NCI-H524 treated with DMSO at 0.1 percent for 48 hours (cell line): Measurements from ENCODE around the gene BRI3.

Experiments used
- DNase-seq: peaks from one replicate; lab custom pipeline; 2025; lab: John Stamatoyannopoulos, UW

BRI3 gene

DNA sequence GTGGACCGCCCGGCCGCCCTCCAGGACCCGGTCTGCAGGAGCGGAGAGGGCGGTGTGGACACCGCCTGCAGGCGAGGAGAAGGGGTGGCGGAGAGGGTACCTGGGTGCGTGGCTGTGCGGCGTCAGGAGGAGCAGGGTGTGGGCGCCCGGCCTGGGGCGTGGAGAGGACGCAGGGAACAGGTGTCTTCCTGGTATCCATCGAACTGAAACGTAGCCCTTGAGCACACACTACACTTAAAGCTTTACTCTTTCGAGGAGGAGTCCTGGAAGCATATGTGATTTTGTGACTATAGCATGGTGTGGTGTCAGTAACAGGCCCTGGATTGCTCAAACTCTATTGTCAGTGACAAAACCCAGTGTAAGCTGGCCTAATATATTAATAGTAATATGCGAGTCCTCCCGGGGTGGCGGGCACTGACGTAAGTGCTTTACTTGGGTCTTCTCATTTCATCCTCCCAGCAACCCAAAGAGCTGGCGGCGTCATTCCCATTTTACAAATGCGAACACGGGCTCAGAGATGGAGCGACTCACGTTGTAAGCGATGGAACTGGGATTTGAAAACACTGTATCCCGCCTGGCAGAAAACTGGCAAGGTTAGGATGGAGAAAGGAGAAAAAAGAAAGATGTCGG, 28.9 kb upstream of the BRI3 start:
- no peak for DNase-seq

DNA sequence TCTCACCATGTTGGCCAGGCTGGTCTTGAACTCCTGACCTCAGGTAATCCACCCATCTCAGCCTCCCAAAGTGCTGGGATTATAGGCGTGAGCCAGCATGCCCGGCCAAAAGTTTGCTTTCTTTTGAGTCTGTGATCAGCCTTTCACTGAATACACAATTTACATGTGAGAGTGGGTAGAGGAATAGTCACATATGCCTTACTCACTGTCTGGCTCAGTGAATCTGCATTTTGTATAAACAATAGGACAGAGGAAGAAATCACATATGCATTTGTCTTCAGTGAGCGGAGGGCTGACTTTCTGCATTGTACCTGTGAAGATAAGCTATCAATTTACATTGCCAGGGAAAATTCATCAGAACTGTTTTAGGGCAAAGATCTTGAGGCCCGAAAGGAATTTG, 27.0 kb upstream of the BRI3 start:
- no peak for DNase-seq

DNA sequence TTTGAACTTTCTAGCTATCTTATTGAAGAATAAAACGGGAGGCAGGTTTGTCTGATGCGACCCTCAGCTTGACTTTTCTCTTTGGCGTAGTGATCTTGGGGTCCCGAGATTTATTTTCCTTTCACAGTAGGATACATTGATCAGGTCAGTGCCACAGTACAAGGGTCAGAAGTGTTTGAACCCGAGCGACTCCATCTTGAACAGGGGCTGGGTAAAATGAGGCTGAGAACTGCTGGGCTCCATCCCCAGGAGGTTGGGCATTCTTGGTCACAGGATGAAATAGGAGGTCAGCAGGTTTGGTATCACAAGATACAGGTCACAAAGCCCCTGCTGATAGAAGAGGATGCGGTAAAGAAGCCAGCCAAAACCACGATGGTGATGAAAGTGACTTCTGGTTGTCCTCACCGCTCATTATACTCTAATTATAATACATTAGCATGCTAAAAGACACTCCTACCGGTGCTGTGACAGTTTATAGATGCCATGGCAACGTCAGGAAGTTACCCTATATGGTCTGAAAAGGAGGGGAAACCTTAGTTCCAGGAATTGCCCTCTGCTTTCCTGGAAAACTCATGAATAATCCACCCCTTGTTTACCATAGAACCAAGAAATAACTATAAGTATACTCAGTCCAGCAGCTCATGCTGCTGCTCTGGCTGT, 26.4 kb upstream of the BRI3 start:
- no peak for DNase-seq

DNA sequence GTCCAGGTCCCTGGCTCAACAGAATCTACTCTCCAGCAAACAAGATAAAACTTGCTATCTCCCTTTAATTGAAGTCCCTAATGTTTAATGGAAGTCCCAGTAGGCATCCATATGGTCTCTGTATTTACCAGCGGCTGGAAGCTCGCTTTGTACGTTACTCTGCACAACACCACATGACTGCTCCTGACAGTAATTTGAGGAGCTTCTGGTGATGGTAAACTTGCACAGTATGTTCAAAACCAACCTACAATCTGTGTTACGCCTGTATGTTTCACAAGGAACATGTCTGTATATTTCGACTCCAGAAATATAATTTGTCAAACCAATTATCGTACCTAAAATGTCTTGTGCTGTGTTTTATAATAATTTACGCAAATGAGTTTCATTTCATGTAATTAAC, 25.1 kb upstream of the BRI3 start:
- DNase-seq = no peak

DNA sequence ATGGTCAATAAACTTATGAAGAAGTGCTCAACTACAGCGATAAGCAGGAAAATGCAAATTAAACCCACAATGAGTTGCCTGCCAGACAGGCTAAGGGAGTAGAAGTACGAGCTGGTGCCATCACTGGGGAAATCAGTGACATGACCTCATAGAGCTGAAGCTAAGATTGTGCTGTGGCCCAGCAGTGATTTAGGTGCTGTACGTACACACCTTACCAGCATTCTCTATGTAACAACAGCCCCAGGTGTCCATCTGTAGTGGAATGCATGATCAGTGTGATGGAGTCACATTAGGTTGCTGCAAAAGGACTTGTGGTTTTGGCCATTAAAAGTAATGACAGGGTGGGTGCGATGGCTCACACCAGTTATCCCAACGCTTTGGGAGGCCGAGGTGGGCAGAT, 23.8 kb upstream of the BRI3 start:
- no peak for DNase-seq

DNA sequence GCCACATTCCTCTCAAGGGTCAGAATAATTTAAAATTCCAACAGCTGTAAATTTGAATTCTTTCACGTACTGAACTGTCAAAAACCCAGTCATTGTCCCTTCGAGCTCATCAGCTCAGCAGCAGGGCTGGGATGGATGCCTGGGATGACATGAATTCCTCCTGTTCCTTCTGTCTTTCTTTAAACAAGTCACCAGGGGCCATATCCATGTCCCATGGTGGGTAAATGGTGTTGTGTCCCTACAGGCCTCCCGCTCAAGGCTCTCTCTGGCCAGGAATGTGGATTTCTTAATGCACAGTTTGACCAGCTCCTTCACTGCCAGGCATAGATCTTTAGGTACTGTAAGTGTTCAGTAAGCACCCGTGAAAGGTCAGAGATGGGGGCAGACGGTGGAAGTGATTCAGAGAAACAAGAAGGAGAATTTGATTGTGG, 15.6 kb upstream of the BRI3 start:
- no peak for DNase-seq

DNA sequence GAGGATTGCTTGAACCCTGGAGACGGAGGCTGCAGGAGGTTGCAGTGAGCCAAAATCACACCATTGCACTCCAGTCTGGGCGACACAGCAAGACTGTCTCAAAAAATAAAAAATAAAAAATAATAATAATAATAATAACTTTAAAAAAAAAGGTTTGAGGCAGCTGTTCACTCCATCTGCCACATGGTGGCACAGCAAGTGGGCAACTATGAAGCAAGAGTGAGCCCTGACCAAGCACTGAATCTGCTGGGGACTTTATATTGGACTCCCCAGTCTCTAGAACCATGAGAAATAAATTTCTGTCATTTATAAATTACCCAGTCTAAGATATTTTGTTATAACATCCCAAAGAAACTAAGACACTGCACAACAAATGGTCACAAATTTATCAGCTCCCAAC, 14.6 kb upstream of the BRI3 start:
- DNase-seq = no peak

DNA sequence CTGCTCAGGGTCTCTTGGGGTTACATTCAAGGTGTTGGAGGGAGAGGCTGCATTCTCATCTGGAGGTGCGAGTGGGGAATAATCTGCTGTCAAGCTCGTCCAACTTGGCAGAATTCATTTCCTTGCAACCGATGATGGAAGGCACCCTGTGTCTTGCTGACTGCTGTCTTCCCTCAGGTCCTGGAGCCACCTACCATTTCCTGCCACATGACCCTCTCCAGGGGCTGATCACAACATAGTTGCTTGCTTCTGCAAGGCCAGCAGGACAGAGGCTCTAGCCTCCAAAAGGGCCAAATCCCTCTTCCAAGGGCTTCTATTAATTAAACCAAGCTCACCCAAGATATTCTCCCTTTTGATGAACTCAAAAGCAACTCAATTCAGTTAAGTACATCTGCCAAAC, 14.2 kb upstream of the BRI3 start:
- DNase-seq = no peak

DNA sequence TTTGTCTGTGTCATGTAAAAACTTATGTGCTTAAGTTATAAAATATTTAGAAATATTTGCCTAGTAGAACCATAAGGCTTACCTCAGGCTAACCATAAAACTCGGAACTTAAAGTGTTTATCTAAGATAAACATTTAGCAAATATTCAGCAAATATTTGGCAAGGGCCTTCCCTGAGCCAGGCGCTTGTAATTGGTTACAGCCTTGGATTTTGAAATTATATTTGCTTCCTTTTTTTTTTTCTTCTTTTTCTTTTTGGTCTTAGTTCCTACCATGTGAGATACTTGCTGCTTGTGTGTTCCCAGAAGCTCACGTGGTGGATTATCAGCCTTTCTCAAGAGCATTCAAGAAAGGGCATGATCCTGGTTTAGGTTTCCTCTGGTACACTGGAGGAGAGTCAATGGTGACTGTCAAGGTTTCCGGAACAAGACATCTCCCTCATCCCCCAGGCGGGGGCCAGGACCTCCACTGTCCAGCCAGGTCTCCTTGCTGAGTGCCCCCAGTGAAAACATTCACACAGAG, 5.2 kb upstream of the BRI3 start:
- no peak for DNase-seq

DNA sequence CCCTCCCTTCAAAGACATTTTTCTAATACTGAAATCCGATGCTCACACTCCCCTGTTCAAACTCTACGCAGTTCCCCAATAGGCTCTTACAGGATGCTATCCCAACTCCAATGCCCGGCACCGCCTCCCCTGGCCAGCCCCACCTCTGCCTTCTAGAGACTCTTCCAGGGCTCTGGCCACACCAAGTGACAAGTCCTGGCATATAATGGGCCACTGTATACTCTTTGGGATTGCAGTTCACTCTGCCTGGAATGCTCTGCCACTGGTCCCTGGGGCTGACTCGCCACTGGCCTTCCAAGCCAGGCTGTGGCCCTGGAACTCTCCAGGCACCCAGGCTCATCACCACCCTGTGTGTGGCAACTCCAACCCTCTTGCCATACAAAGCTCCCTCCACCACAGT, 3.1 kb upstream of the BRI3 start:
- DNase-seq = no peak

DNA sequence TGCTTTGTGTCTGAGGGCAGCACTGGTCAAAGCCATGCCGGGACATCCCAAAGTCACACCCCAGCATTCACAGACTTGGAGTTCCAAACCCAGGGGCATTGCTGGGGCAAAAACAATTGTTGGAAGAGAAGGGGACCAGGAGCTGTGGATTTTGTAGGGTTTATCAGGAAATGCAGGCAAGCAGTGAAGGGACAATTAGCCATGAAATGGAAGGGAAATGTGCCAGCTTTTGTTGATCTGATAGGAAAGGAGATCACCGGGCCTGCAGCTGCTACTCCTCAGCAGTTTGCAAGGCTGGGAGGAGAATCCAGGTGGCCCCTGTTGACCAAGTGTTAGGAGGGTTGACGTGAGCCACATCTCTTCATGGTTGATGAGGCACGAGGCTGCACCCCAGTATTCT, 2.5 kb upstream of the BRI3 start:
- DNase-seq = no peak

DNA sequence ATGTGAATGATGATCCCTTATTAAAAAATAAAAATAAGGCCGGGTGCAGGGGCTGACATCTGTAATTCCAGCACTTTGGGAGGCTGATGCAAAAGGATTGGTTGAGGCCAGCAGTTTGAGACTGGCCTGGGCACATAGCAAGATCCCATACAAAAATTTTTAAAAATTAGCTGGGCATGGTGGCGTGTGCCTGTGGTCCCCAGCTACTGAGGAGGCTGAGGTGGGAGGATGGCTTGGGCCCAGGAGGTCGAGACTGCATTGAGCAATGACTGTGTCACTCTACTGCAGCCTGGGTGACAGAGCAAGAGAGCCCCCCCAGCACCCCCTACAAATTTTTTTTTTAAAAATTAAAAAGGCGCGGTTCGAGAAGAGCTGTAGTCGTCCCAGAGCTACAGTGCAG, 1.2 kb upstream of the BRI3 start:
- DNase-seq = no peak

DNA sequence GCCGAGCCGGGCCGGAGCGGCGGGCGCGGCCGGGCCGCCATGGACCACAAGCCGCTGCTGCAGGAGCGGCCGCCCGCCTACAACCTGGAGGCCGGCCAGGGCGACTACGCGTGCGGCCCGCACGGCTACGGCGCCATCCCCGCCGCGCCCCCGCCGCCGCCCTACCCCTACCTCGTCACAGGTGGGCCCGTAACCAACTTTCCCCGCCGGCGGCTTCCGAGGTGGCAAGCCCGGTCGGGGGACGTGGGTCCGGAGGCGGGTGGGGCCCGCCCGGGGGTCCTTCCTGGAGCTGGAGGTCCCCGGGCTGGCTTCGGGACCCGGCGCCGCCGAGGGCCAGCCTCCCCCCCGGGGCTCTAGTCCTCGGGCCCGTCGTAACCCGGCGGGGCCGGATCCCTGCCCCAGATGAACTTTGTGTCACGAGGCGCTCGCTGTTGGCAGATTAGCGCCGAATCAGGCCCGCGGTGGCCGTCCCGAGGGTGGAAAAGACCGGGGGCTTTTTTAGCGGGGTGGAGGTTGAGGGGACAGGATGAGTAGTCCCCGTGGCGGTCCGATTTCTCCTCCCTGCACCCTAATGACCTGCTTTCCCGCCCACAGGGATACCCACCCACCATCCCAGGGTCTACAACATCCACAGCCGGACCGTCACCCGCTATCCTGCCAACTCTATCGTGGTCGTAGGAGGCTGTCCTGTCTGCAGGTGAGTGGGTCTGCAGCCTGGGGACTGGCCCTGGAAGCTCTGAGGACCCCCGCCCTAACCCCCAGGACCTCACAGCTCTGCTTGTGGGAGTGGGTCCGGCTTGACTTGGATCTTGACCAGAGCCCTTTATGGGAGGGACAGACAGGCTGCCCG, 496 bp downstream of the BRI3 start:
- no peak for DNase-seq

DNA sequence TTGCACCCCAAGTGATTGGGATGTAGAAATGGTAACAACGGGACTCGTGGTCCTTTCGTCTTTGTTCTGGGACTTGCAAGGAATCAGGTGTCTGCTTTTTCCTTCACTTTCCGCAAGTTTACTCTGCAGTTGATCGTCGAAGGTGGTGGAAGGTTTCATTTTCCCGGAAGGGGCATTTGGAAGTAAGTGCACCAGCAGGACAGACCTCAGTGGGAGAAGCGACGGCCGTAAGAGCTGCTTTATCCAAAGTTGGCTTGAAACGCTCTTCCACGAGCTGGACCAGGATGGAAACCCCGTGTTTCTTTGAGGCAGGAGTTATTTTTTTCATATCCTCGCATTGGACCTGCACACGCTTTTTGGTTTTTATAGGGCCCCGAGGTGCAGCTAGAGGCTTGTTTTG, 1.2 kb downstream of the BRI3 start:
- no peak for DNase-seq

DNA sequence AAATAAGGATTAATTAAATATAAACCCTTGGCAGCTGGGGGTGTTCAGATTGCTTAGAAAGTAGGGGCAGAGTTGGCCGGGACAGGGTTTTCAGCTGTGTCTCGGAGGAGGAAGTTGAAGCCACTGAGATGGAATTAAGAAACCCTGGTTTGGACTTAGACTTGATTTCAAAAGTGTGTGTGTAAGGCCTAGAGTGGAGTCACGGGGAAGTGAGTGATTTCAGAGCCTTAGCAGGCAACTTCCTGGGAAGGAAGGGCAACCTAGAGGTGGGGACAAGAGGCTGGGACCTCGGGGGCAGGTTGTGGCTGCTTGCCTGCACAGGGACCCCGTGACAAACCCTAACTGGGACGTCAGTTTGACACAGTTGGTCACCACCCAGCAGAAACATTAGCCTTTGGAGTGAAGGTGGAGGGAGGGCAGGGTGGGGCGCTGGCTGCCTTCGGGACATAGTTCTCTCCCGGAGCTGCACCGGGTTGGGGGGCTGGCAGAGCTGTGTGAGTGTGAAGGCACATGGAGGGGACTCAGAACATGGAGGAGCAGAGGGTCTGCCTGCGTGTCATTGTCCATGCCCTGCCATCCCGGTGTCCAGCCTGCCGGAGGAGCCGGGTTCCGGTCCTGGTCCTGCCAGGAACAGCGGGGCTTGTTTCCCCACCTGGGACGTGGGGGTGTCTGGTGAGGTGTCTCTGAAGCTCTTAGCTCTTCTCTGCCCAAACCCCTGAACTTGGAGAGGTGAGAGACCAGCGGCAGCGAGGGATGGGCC, 1.8 kb downstream of the BRI3 start:
- no peak for DNase-seq

DNA sequence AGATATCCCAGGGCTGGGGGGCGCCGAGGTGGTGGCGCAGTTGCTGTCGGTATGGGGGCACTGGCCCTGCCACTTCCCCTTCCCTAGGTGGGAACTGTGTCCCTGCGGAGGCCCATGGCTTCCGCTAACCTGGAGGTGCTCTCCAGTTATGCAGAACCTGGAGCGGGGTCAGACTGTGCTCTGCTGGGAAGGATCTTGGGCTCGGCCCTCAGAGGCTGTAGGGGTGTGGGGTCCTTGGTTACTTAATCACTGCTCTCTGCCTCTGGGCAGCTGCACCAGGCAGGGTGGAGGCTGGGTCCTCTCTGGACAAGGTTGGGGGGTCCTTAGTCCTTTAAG, 2.4 kb downstream of the BRI3 start:
- no peak for DNase-seq

DNA sequence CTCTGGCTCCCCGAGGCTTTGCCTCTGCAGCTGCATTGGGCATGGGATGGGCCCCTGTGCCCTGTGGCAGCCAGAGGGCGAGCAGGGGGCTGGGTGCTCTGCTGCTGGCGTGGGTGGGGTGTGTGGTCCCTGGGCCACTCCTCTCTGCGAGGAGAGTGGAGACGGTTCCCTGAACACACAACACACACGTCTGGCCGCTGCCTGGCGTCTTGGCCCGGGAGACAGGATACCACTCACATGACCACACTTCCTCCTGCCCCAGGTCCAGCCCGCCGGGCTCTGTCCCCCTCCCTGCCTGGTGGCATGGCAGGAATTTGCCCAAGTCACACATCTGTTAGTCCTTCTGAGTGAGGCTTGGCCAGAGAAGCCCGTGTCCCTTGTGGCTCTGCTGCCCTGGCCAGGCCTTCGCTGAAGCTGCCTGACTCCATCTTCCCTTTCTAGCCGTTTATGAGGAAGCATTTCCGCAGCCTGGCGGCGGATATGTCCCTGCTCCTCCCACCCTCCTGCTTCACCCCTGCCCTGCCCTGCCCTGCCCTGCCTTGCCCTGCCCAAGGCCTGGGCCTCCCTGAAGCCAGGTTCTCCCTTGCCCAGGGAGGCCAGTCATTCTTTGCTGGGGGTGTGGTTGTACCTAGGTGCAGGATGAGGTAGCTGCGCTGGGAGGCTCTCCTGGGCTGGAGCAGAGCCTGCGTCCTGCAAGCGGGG, 3.0 kb downstream of the BRI3 start:
- DNase-seq = no peak

DNA sequence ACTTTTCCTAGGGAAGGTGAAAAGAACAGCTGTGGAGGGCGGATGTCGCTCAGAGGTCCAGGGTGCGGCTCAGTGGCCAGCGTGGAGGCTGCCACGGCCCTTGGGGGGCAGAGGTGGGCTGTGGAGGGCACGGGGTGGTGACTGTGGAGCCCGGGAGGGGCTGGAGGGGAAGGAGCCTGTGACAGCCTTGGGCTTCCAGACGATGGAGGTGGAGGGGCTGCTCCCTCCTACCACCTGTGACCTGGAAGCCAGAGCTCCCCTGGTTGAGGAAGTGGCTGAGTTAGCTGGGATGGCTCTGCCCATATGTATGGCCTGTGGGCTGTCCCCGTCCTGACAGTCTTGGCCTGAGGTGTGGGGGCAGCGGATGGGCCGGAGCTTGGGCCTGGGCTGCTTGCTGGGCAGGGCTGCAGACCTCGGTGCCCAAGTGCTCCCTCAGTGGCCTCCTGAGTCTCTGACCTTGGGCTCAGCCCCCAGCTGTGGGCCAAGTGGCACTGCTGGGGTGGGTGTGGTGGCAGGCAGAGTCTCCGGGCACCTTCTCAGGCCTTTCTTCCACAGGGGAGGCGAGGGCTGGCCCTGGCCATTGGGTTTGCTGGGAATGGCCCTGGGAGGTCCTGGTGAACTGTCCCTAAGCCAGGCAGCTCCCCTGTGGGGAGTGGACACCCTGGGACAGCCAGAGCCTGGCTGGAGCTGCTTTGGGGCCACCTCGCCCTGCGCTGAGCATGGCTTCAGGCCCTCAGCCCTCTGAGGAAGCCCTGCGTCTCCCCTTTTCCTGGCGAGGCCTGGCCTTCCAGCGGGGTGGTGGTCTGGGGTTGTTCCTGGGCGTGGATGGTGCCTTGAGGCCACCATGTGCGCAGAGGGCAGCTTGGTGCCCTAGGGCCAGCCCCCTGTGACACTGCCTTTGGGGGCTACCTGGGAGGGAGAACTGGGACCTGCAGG, 3.9 kb downstream of the BRI3 start:
- DNase-seq = no peak

DNA sequence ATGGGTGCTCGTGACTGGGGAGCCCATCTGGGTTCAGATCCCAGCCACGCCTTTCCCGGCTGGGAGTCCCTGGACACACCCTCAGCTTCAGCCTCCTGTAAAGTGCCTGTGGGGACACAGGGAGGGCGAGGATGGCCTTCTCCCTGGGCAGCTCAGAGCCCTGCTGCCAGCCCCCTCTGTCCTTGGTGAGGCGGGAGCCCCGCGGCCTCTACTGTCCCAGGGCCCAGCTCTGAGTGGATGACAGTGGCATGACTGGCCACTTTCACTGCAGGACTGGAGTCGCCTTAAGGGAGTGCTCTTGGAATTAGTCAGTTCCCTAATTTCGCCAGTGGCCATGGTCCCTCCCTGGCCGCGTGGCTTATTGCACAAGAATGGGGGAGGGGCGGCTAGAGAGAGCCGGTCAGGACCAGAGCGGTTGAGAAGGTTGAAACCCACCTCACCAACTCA, 4.6 kb downstream of the BRI3 start:
- no peak for DNase-seq

DNA sequence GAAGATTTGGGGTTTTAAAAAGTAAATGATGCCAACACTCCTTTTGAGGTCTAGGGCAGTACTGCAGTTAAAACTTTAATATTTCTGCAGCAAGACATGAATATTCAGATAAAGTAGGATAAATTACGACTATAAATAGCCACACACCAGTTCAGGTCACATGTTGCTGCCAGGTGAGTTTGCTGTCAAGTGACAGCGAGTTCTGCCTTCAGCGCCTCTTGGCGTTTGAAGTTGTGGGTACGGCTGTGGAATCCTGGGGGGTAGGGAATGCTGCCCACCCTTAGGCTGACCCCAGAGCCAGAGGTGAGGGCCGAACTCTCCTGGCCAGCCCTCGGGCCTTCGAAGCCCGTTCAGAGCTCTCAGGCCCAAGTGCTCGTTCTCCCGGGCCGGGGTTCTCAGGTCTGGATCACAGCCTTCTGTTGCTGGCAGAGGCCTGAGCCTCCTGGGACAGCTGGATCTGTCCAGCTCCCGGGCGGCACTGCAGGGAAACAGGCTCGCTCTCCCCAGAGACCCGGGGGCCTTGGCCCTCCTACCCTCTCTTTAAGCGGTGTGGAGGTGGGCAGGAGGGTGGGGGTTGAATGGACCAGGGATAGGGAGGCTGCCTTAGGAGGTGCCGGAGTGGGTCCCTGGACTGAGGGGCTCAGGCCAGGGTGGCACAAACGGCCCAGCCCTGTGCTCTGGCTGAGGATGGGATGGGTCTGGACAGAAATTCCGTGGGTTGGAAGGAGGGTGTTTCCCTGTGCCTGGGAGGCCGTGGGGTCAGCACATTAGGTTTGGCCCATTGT, 5.4 kb downstream of the BRI3 start:
- no peak for DNase-seq
